Pancreas (tissue), 10 donors: Measurements from ENCODE around the gene MATN4. TPM values are rescaled to one million over a fixed set of nuclear protein-coding genes. Genes with fewer than 3 reads are reported as not detected.

ENCODE experiments used
- ATAC-seq, 4 donors: fragments of 200-7000 bp; cut with Tn5 transposase; one replicate each; pipeline versions ENCODE4 v1.8.0 to v1.9.1; 2020; ENCODE audit warnings: mild to moderate bottlenecking in 4 of 4, moderate library complexity in 4 of 4
- DNase-seq, 6 donors: peaks; one replicate each; pipeline ENCODE4 v3.0.0-alpha.2; 2020
- FAIRE-seq: peaks from 2 replicates; lab custom pipeline; 2012; peaks lifted over from hg19 to GRCh38; lab: Jason Lieb, UNC
- H3K27ac ChIP-seq, 4 donors: fragments of 200-600 bp; sonication (generic); 1 replicate in 3 of 4; 2 replicates in 1 of 4; pipeline versions ENCODE4 v1.5.0 to v1.8.0; 2020
- H3K27me3 ChIP-seq, 4 donors: fragments of 200-600 bp; one replicate each; pipeline ENCODE4 v1.8.0; 2021
- H3K36me3 ChIP-seq, 3 donors: fragments of 200-600 bp; sonication (generic) in 1 of 3; one replicate each; pipeline versions ENCODE4 v1.5.0 to v1.8.0; 2020 to 2021
- H3K4me1 ChIP-seq, 3 donors: fragments of 200-600 bp; one replicate each; pipeline ENCODE4 v1.8.0; 2021
- H3K4me3 ChIP-seq, 4 donors: fragments of 200-600 bp; sonication (generic) in 2 of 4; one replicate each; pipeline versions ENCODE4 v1.5.0 to v1.8.0; 2020 to 2021
- H3K9me3 ChIP-seq, 4 donors: fragments of 200-600 bp; one replicate each; pipeline ENCODE4 v1.8.0; 2021
- CTCF ChIP-seq, 4 donors: fragments of 200-600 bp; sonication (generic) in 3 of 4; IDR thresholded peaks; one replicate each; pipeline versions ENCODE4 v1.5.0 to v1.8.0; 2021; ENCODE audit warnings: antibody characterized with exemption in 4 of 4
- WGBS, 2 donors: extraction: QIAGEN DNeasy Blood & Tissue Kit; methylation state at CpG; one replicate each; pipeline ENCODE4 v1.1.7; 2013; 5-methylcytosine and 5-hydroxymethylcytosine counted together
- intact Hi-C, 3 donors: fragments of 100-400 bp; cut with DNase I; formaldehyde crosslinking; loops; one replicate each; pipeline versions ENCODE4 v1.11.1 to v1.14.2; 2022
- polyA plus RNA-seq, 2 donors: library from polyadenylated mRNA; stranded (reverse); fragments of 200-250 nt; gene quantifications; one replicate each; pipeline ENCODE4 v1.2.3, GENCODE V29; 2013
- total RNA-seq, 6 donors: library from RNA; stranded (reverse); fragmentation: NEBNext Ultra II Directional in 4 of 6; extraction: Animal tissue kit (Norgen Biotek cat#: 25700) in 4 of 6; gene quantifications; one replicate each; pipeline versions ENCODE4 v1.2.1 to v1.2.4, GENCODE V29; 2021 to 2023
- donor health status: healthy with polysubstance abuse.
- donor health status: DM: no; HTN: no; CAD: no; lungs with moderate emphysema.
- donor health status: DM: no; HTN: no; CAD: no.
- donor health status: control.
- donor health status: control.
- donor health status: Bipolar disorder and iron deficiency.
- donor health status: DM: yes; HTN: yes; CAD: no.
- donor health status: DM: no; HTN: no; CAD: no.
- donor health status: DM: no; HTN: no; CAD: no.
- donor health status: DM: yes; HTN: yes; CAD: no.

The MATN4 gene
- total RNA-seq (1 to 10 TPM in 5 of 6 donors, under 1 TPM in 1; 0.89 to 6.4 (median 2.3) TPM), polyA plus RNA-seq (1 to 10 TPM; 1.5 to 3.1 TPM)

- no peak for FAIRE-seq
- H3K27me3 ChIP-seq = no peaks in the 10 kb centered on the region
- 17 to 18% methylated on average over 16 to 20 of the region's 20 CpGs for WGBS, 2 donors
- intact Hi-C loops = no loop called here
- H3K4me3 ChIP-seq = peak within 1 kb of the TSS; percentile 33 to 64 (median 54)
- ATAC-seq = peak; percentile 35 to 53 (median 46)
- H3K36me3 ChIP-seq = no peaks in the 10 kb centered on the region
- H3K4me1 ChIP-seq = peaks cover 5 to 10% (median 9%) of the 10 kb centered on the region in 3 donors
- peak in 3 of 4 donors; percentile 14 to 38 (median 27) for TF ChIP-seq CTCF (IDR thresholded peaks at IDR 0.05)
- H3K9me3 ChIP-seq = no peaks in the 10 kb centered on the region
- peak; percentile 81 to 95 (median 86) for DNase-seq
- H3K27ac ChIP-seq = peak within 1 kb of the TSS; percentile 55 to 62 (median 59)
These were observed at the start of gene MATN4 for GRCh38 chr20:45308117-45308778. MATN4 (minus strand) TSS chr20:45308299; CDS start chr20:45305582, 2,717 bp downstream.

- Histone ChIP-seq H3K4me1 (peaks cover 0 to 33% (median 5%) of the 10 kb centered on the region in 3 donors), H3K4me3 (no peak overlapping the region), H3K36me3 (no peaks in the 10 kb centered on the region), H3K27ac (no peak overlapping the region), H3K9me3 (no peaks in the 10 kb centered on the region), H3K27me3 (no peaks in the 10 kb centered on the region)
- ATAC-seq = no peak
- intact Hi-C loops = no loop called here
- no peak for FAIRE-seq
- DNase-seq = no peak
- 79 to 92% methylated on average over 5 of the region's 5 CpGs for WGBS, 2 donors
- no peak for TF ChIP-seq CTCF (IDR thresholded peaks at IDR 0.05)
These were observed 47.3 kb upstream of the MATN4 start for GRCh38 chr20:45355209-45356084.

GRCh38 chr20:45354423-45355208, 46.5 kb upstream of the MATN4 start:
- ATAC-seq = no peak
- H3K27ac ChIP-seq = no peak overlapping the region
- no peak for DNase-seq
- H3K4me1 ChIP-seq = peaks cover 0 to 25% (median 5%) of the 10 kb centered on the region in 3 donors
- no peaks in the 10 kb centered on the region for H3K27me3 ChIP-seq
- no peaks in the 10 kb centered on the region for H3K9me3 ChIP-seq
- H3K36me3 ChIP-seq = no peaks in the 10 kb centered on the region
- 73 to 77% methylated on average over 9 of the region's 9 CpGs for WGBS, 2 donors
- H3K4me3 ChIP-seq = no peak overlapping the region
- intact Hi-C loops = no loop called here
- no peak for FAIRE-seq
- no peak for TF ChIP-seq CTCF (IDR thresholded peaks at IDR 0.05)

GRCh38 chr20:45353746-45354145, 45.6 kb upstream of the MATN4 start:
- Histone ChIP-seq H3K36me3 (no peaks in the 10 kb centered on the region), H3K4me1 (peaks cover 0 to 18% (median 5%) of the 10 kb centered on the region in 3 donors), H3K27me3 (no peaks in the 10 kb centered on the region), H3K9me3 (no peaks in the 10 kb centered on the region), H3K27ac (no peak overlapping the region), H3K4me3 (no peak overlapping the region)
- ATAC-seq (no peak), FAIRE-seq (no peak), DNase-seq (no peak)
- intact Hi-C loops = no loop called here
- WGBS, 2 donors = 80 to 100% methylated on average over 1 of the region's 1 CpG
- no peak for TF ChIP-seq CTCF (IDR thresholded peaks at IDR 0.05)
